DMS153 treated with DMSO at 0.1 percent for 48 hours (cell line): ENCODE results near the gene TMC7.
A peak's percentile ranks its signal among the peaks of the same experiment; 100 is the strongest.
"Not testable (repeated sequence)": the region's sequence is repeated elsewhere in the genome, so short reads cannot be mapped to it uniquely, and the experiment has no call there.

Experiments used
- DNase-seq: peaks from one replicate; lab custom pipeline; 2025; ENCODE audit not compliant: unreplicated experiment; lab: John Stamatoyannopoulos, UW

TMC7 gene

DNA sequence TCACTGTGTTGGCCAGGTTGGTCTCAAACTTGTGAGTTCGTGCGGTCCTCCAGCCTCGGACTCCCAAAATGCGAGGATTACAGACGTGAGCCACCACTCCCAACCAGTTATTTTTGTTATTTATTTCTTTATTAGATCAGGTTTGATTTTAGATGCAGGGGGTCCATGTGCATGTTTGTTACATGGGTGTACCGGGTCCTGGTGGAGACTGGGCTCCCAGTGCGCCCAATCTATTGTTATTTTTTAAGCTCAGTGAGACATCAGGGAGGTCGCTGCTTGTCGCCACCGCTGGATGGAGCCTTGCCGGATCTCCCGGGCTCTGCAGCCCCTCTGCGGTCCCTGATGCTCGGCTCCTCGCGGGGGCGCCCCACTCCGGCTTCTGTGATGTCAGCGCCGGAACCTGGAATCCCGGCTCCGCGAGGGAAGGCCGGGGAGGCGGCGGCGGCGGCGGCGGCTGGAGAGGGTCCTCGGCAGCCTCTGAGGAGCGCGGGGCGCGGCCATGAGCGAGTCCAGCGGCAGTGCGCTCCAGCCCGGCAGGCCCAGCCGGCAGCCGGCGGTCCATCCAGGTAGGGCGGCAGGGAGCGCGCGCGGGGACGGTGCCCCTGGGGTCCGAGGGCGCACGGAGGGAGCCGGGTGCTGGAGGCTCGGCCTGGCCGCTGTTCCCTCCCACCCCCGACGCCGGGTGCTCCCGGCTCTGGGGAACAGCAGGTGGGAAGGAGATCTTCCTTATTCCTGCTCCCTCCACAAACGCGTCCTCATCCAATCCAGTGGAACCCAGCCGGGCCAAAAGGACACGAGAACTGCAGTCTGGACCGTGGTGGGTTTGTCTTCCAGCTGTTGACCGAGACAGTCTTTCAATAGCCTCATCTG, at the start of gene TMC7:
TMC7 (plus strand) TSS at position 370 of the 870 bp plus-strand sequence; CDS start at position 500, 130 bp downstream.
- peak; percentile 85 for DNase-seq

GRCh38 chr16:18936727-18937340, 46.9 kb upstream of the TMC7 start:
- no peak for DNase-seq

DNA sequence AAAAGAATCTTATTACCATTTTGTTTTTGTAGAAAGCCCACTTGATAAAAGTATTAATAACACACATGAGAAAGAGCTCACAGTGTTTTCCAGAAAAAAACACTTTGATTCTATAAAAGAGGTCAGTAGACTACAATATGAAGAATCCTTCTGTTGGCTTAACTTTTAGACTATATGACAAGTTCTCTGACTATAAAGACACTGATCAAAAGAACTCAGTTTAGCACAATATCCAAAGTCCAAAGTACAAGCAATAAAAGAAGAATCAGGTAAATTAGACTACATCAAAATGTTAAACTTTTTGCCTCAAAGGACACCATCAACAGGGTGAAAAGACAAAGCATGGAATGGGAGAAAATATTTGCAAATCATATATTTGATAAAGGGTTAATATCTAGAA, 46.3 kb upstream of the TMC7 start:
- no peak for DNase-seq

DNA sequence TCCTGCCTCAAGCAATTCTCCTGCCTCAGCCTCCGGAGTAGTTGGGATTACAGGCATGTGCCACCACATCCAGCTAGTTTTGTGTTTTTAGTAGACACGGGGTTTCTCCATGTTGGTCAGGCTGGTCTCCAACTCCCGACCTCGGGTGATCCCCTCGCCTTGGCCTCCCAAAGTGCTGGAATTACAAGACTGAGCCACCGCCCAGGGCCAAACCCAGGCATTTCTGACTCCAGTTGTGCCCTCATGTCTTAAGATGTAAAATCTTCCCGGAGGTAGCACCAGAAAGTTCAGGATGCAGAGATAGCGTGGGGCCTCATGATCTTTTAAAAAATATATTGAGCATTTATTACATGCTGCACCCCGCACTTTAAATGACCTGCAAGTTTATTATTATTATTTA, 44.7 kb upstream of the TMC7 start:
- DNase-seq = no peak

GRCh38 chr16:18941471-18941870, 42.3 kb upstream of the TMC7 start:
- DNase-seq = no peak

- no peak for DNase-seq
These were observed 41.7 kb upstream of the TMC7 start for GRCh38 chr16:18942061-18942460.

DNA sequence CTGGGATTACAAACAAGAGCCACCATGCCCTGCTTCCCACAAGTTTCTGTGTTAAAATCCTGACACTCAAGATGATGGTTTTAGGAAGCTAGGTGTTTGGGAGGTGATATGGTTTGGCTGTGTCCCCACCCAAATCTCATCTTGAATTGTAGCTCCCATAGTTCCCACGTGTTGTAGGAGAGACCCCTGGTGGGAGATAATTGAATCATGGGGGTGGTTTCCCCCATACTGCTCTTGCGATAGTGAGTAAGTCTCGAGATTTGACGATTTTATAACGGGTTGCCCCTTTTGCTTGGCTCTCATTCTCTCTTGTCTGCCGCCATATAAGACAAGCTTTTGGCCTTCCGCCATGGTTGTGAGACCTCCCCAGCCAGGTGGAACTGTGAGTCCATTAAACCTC, 40.3 kb upstream of the TMC7 start:
- DNase-seq = no peak

DNA sequence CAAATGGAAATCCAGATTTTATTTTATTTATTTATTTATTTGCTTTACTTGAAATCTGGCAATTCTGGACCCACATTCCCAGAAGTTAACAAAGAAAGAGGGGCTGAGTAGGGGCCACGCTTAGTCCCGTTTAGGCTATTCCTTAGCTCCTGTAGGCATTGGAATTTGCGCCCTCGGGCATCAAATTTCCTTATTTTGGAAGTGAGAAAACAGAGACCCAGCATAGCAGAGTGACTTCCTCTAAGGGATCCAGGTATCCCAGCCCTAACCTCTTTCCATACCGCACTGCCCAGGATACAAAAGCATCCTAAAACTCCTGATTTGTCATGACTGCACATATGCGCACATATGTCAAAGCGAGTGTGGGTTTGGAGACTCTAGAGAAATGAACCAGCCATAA, 38.5 kb upstream of the TMC7 start:
- no peak for DNase-seq

- DNase-seq = no peak
These were observed 35.2 kb upstream of the TMC7 start for GRCh38 chr16:18948372-18949020.

DNA sequence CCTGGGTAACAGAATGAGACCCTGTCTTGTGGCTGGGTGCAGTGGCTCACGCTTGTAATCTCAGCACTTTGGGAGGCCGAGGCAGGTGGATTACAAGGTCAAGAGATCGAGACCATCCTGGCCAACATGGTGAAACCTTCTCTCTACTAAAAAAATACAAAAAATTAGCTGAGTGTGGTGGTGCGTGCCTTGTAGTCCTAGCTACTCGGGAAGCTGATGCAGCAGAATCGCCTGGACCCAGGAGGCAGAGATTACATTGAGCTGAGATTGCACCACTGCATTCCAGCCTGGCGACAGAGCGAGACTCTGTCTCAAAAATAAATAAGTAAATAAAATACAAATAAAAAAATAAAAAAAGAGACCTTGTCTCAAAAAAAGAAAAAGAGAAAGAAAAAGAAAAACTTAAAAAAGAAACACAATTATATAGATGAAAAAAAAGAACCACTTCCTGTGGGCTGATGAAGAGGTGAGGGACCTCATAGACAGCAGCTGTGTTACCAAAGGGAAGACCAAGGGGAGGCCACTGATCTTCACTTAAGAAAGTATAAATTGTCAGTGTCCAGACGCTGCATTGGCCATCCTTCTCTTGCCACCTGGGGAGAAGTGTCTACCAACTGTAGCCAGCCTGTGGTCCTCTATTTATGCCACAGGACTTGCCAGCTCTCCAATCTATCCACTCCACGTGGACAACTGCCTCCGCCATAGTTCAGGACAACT, 33.1 kb upstream of the TMC7 start:
- DNase-seq = no peak

- no peak for DNase-seq
These were observed 30.2 kb upstream of the TMC7 start for GRCh38 chr16:18953547-18953946.

GRCh38 chr16:18955874-18956580, 27.7 kb upstream of the TMC7 start:
- peak; percentile 14 for DNase-seq

DNA sequence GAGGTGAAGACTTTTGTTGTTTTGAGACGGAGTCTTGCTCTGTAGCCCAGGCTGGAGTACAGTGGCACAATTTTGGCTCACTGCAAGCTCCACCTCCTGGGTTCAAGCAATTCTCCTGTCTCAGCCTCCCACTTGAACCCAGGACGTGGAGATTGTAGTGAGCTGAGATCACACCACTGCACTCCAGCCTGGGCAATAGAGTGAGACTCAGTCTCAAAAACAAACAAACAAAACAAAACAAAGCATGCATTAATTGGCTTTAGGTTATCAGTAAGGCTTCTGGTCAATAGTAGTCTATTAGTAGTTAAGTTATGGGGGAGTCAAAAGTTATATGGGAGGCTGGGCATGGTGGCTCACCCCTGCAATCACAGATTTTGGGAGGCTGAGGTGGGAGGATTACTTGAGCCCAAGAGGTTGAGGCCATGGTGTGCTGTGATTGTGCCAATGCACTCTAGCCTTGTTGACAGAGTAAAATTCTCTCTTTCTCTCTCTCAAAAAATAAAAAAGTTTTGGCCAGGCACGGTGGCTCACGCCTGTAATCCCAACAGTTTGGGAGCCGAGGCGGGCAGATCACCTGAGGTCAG, 27.0 kb upstream of the TMC7 start:
- DNase-seq = not testable (repeated sequence)

DNA sequence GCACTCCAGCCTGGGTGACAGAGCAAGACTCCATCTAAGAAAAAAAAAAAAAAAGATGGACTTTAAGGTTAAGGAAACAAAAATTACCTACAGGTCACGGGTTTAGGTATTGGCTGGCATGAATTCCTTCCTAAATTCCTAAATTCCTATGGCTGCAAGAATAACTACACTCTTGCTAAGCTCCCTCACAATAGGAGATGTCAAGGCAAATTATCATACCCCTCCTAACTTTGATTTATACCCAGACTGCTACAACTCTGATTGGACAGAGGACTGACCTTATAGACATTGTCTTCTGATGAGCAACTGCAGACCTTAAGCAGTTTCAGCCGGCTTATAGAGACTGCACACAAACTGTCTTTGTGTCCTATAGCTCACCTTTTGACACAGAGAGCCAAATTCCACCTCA, 25.1 kb upstream of the TMC7 start:
- DNase-seq = no peak

DNA sequence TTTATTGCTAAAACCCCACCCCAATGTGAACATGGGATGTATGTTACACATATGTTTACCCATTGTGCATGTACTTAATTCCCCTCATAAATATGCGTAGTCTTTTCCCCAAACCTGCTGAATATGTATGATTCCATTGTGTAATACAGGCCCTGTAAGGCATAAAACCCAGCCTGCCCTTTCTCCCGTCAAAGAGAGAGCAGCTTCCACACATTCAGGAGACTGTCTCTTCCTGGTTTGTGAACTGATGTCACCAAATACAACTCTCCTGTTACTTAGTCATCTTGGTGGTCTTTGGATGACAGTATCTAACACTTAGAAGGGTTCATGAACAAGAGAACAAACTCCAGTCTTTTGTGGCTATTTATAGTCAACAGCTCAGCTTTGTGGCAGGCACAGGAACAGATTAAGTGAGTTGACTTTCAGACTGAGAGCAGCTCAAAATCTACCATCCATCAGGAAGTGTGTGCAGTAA, 24.7 kb upstream of the TMC7 start:
- no peak for DNase-seq

GRCh38 chr16:18965555-18965954, 18.2 kb upstream of the TMC7 start:
- DNase-seq = no peak

DNA sequence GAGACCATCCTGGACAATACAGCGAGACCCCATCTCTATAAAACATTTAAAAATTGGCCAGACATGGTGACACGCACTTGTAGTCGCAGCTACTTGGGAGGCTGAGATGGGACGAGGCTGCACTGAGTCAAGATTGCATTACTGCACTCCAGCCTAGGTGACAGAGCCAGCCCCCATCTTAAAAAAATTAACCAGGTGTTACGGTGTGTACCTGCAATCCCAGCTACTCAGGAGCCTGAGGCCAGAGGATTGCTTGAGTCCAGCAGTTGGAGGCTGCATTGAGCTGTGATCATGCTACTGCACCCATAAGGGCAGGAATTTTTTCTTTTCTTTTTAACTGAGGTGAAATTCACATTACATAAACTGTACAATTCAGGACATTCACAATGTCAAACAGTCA, 16.9 kb upstream of the TMC7 start:
- no peak for DNase-seq

DNA sequence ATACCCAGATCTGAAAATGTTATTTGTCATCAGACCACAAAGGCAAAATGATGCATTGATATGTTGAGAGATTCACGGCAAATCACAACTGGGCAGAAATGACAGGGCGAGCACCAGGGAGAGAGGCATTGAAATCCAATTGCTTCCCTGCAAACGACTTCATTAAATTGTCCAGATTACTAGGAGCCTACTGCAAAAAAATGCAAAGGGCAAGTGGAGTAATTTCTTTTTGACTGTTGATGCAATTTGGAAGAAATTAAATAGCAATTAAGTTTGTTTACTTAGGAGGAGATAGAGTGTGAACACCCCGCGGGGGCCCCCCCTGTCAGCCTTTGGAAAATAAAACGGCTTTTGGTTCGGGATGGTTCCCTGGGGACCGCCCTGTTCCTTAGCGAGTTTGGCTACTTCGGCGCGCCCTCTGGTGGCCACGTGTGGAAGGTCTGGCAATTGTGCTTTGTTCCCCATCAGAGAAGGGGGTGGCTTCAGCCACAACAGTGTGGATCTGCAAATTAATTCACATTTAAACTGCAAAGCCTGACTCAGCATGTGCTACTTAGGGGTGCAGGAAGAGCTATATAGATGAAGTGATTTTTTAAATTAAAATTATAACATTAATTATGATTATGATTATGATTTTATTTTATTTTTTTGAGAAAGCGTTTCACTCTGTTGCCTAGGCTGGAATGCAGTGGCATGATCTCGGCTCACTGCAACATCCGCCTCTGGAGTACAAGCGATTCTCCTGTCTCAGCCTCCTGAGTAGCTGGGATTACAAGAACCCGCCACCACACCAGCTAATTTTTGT, 14.5 kb upstream of the TMC7 start:
- DNase-seq = peak; percentile 49

DNA sequence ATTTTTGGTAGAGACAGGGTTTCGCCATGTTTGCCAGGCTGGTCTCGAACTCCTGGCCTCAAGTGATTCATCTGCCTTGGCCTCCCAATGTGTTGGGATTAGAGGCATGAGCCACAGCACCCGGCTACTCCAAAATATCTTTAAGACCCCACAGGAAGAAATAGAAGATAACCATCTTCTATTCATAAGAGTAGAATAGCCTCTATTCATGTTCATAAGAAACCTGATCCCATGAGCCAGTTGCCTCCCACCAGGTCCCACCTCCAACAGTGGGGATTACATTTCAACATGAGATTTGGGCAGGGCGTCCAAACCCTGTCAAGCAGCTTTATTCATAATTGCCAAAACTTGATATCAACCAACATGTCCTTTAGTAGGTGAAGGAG, 13.9 kb upstream of the TMC7 start:
- no peak for DNase-seq
